KMS-11 (cell line): ENCODE data around the gene ZNF750.

Experiments used
- H2AFZ ChIP-seq: fragments of 200-600 bp; sonication (generic); 2 replicates; pipeline ENCODE4 v1.6.1; 2016; ENCODE audit warnings: antibody characterized with exemption, mixed run types, low read depth
- H3K27ac ChIP-seq: fragments of 200-600 bp; sonication (generic); 2 replicates; pipeline ENCODE4 v1.6.1; 2016; ENCODE audit warnings: mild to moderate bottlenecking, mixed run types
- H3K27me3 ChIP-seq: fragments of 200-600 bp; sonication (generic); 2 replicates; pipeline ENCODE4 v1.6.1; 2017; ENCODE audit warnings: mild to moderate bottlenecking, low read depth, mixed run types, moderate library complexity; ENCODE audit not compliant: insufficient read depth
- H3K36me3 ChIP-seq: fragments of 200-600 bp; sonication (generic); 2 replicates; pipeline ENCODE4 v1.6.1; 2017; ENCODE audit warnings: mild to moderate bottlenecking, mixed run types; ENCODE audit not compliant: insufficient read depth
- H3K4me1 ChIP-seq: fragments of 200-600 bp; sonication (generic); 2 replicates; pipeline ENCODE4 v1.6.1; 2016; ENCODE audit warnings: mild to moderate bottlenecking, low read depth, mixed run types; ENCODE audit not compliant: poor library complexity, severe bottlenecking
- H3K4me2 ChIP-seq: fragments of 200-600 bp; sonication (generic); 2 replicates; pipeline ENCODE4 v1.7.0; 2016; ENCODE audit warnings: mild to moderate bottlenecking, mixed run types
- H3K4me3 ChIP-seq: fragments of 200-600 bp; sonication (generic); IDR thresholded peaks from 2 replicates; pipeline ENCODE4 v1.6.1; 2017; ENCODE audit warnings: low read depth, low read length, mixed read lengths; ENCODE audit not compliant: insufficient read depth
- H3K79me2 ChIP-seq: fragments of 200-600 bp; sonication (generic); 2 replicates; pipeline ENCODE4 v1.6.1; 2016; ENCODE audit warnings: low read depth, mixed run types; ENCODE audit not compliant: insufficient read depth
- H3K9ac ChIP-seq: fragments of 200-600 bp; sonication (generic); 2 replicates; pipeline ENCODE4 v1.6.1; 2016; ENCODE audit warnings: mild to moderate bottlenecking, mixed run types
- H4K20me1 ChIP-seq: fragments of 200-600 bp; sonication (generic); 2 replicates; pipeline ENCODE4 v1.6.1; 2016; ENCODE audit warnings: mild to moderate bottlenecking, mixed run types; ENCODE audit not compliant: insufficient read depth
- CTCF ChIP-seq: fragments of 200-600 bp; sonication (generic); conservative IDR thresholded peaks from 2 replicates; pipeline ENCODE4 v1.6.1; 2017; ENCODE audit warnings: low read depth, mild to moderate bottlenecking, antibody characterized with exemption, low read length, moderate library complexity, mixed read lengths

The ZNF750 gene

GRCh38 chr17:82859431-82860403, 19.9 kb upstream of the ZNF750 start:
- no peak for TF ChIP-seq CTCF
- no peak overlapping the region for H3K27ac ChIP-seq
- no peak overlapping the region for H3K9ac ChIP-seq
- no peak overlapping the region for H3K4me2 ChIP-seq
- no peaks in the 10 kb centered on the region for H3K36me3 ChIP-seq
- H3K4me1 ChIP-seq = peaks cover 43% of the 10 kb centered on the region
- H2AFZ ChIP-seq = no peak overlapping the region
- H3K27me3 ChIP-seq = no peaks in the 10 kb centered on the region
- H3K79me2 ChIP-seq = no peaks in the 10 kb centered on the region
- H3K4me3 ChIP-seq = no peak overlapping the region
- H4K20me1 ChIP-seq = no peaks in the 10 kb centered on the region

- TF ChIP-seq CTCF = no peak
- Histone ChIP-seq H3K27me3 (no peaks in the 10 kb centered on the region), H3K4me2 (no peak overlapping the region), H3K4me3 (no peak overlapping the region), H2AFZ (no peak overlapping the region), H3K36me3 (no peaks in the 10 kb centered on the region), H3K9ac (no peak overlapping the region), H4K20me1 (no peaks in the 10 kb centered on the region), H3K27ac (no peak overlapping the region), H3K4me1 (peaks cover 34% of the 10 kb centered on the region), H3K79me2 (no peaks in the 10 kb centered on the region; the same call in 1 of the 2 replicates)
Measured at GRCh38 chr17:82858376-82859126, 18.7 kb upstream of the ZNF750 start.

- no peak for TF ChIP-seq CTCF
- Histone ChIP-seq H3K4me1 (peaks cover 12% of the 10 kb centered on the region), H4K20me1 (no peaks in the 10 kb centered on the region), H3K9ac (no peak overlapping the region), H2AFZ (no peak overlapping the region), H3K36me3 (no peaks in the 10 kb centered on the region), H3K27me3 (no peaks in the 10 kb centered on the region), H3K4me2 (no peak overlapping the region), H3K79me2 (no peaks in the 10 kb centered on the region; the same call in 1 of the 2 replicates), H3K27ac (no peak overlapping the region), H3K4me3 (no peak overlapping the region)
Measured at GRCh38 chr17:82856361-82856760, 16.5 kb upstream of the ZNF750 start.

- no peak overlapping the region for H3K4me2 ChIP-seq
- H3K27ac ChIP-seq = no peak overlapping the region
- H2AFZ ChIP-seq = no peak overlapping the region
- H3K9ac ChIP-seq = no peak overlapping the region
- H3K4me1 ChIP-seq = no peaks in the 10 kb centered on the region
- H4K20me1 ChIP-seq = no peaks in the 10 kb centered on the region
- no peaks in the 10 kb centered on the region; the same call in 1 of the 2 replicates for H3K79me2 ChIP-seq
- no peak overlapping the region for H3K4me3 ChIP-seq
- no peak for TF ChIP-seq CTCF
- no peaks in the 10 kb centered on the region for H3K27me3 ChIP-seq
- no peaks in the 10 kb centered on the region for H3K36me3 ChIP-seq
Measured at GRCh38 chr17:82854226-82854625, 14.4 kb upstream of the ZNF750 start.
